ENCODE measurements around the gene SCD. TPM values are rescaled to one million over a fixed set of nuclear protein-coding genes. Genes with fewer than 3 reads are reported as not detected.

SCD gene
- total RNA-seq, 1 donor from 2014 or later: 589 TPM

DNA sequence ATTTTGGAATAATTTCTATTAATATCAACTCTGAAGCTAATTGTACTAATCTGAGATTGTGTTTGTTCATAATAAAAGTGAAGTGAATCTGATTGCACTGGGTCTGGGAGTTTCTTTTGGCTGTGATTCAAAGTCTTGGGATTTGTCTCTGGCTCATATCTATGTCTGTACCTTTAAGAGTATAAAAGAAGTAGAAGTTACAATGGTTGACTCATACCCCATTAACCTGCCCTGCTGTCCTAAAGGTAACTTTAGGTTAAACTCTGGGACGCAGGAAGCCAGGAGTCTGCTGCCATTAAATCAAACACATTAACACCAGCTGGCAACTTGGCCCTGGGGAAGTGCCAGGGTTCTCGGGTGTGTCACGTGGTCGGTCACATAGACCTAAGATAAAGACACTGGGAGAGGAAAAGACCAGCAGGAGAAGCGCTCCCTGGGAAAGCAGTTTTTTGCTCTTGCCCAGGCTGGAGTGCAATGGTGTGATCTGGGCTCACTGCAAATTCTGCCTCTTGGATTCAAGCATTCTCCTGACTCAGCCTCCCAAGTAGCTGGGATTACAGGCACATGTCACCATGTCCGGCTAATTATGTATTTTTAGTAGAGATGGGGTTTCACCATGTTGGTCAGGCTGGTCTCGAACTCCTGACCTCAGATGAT, 17.8 kb downstream of the SCD start:
- H3K36me3 Mint-ChIP-seq (ENCODE audit: unreplicated experiment): no peaks in the 10 kb centered on the region
- H3K9me3 Mint-ChIP-seq (ENCODE audit: unreplicated experiment): peaks cover 2% of the 10 kb centered on the region
- no peak overlapping the region for H3K4me3 Mint-ChIP-seq (ENCODE audit: unreplicated experiment)
- no peaks in the 10 kb centered on the region for H3K27me3 Mint-ChIP-seq (ENCODE audit: unreplicated experiment)
- peaks cover 10% of the 10 kb centered on the region for H3K4me1 Mint-ChIP-seq (ENCODE audit: low read depth, unreplicated experiment)
- DNase-seq: peak; percentile 39
- TF ChIP-seq, protein P1, sequence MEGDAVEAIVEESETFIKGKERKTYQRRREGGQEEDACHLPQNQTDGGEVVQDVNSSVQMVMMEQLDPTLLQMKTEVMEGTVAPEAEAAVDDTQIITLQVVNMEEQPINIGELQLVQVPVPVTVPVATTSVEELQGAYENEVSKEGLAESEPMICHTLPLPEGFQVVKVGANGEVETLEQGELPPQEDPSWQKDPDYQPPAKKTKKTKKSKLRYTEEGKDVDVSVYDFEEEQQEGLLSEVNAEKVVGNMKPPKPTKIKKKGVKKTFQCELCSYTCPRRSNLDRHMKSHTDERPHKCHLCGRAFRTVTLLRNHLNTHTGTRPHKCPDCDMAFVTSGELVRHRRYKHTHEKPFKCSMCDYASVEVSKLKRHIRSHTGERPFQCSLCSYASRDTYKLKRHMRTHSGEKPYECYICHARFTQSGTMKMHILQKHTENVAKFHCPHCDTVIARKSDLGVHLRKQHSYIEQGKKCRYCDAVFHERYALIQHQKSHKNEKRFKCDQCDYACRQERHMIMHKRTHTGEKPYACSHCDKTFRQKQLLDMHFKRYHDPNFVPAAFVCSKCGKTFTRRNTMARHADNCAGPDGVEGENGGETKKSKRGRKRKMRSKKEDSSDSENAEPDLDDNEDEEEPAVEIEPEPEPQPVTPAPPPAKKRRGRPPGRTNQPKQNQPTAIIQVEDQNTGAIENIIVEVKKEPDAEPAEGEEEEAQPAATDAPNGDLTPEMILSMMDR (IDR thresholded peaks at IDR 0.05; ENCODE audit: partially characterized antibody, unreplicated experiment): no peak
- peak overlapping the region; percentile 59 for H3K27ac Mint-ChIP-seq (ENCODE audit: unreplicated experiment)

DNA sequence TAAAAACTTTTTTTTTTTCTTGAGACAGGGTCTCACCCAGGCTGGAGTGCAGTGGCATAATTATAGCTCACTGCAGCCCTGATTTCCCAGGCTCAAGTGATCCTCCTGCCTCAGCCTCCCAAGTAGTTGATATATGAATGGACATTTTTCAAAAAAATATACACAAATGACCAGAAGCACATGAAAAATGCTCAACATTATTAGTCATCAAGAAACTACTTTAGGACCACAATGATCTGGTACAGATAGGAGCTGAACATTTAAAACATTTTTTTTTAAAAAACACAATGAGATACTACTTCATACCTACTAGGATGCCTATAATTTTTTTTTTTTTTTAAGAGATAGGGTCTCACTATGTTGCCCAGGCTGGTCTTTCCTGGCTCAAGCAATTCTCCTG, 21.7 kb downstream of the SCD start:
- Mint-ChIP-seq H3K9me3 (ENCODE audit: unreplicated experiment) (peaks cover 3% of the 10 kb centered on the region), H3K36me3 (ENCODE audit: unreplicated experiment) (no peaks in the 10 kb centered on the region), H3K27ac (ENCODE audit: unreplicated experiment) (no peak overlapping the region), H3K27me3 (ENCODE audit: unreplicated experiment) (peaks cover 3% of the 10 kb centered on the region), H3K4me1 (ENCODE audit: low read depth, unreplicated experiment) (peaks cover 22% of the 10 kb centered on the region), H3K4me3 (ENCODE audit: unreplicated experiment) (no peak overlapping the region)
- TF ChIP-seq, protein P1 (IDR thresholded peaks at IDR 0.05; ENCODE audit: partially characterized antibody, unreplicated experiment): no peak
- DNase-seq: no peak

DNA sequence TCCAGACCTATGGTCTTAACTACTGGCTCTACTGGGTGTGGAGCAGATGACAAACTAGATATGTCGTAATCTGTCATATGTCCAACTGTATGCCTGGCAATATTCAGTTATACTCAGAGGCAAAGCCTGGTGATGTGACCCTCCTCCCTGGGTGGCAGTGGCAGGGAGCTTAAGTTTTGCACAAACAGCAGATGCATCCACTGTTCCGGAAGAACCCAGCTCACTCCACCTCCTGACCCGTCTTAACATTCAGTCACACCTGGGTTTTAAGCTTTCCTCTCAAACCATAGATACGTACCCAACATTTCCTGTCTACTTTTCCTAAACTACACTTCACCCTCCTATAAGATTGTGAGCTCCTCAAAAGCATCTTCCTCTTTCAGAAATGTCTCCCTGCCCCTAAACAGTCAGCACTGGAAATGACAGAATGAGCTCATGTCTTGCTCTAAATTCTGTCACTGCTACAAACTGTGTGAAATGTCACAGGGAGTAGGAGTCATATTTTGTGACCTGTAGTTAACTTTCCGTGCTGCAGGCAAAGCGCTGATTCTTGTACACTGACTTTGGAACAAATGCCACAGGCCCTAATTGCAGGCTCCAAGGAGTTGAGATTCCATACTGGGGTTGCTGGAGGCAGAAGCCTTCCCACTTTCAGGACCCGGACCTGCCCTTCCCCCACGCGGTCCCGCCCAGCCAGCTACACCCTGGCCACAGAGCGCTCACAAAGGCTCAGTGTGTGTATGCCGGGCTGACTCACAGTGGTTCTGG, 23.9 kb downstream of the SCD start:
- peak; percentile 70 for DNase-seq

DNA sequence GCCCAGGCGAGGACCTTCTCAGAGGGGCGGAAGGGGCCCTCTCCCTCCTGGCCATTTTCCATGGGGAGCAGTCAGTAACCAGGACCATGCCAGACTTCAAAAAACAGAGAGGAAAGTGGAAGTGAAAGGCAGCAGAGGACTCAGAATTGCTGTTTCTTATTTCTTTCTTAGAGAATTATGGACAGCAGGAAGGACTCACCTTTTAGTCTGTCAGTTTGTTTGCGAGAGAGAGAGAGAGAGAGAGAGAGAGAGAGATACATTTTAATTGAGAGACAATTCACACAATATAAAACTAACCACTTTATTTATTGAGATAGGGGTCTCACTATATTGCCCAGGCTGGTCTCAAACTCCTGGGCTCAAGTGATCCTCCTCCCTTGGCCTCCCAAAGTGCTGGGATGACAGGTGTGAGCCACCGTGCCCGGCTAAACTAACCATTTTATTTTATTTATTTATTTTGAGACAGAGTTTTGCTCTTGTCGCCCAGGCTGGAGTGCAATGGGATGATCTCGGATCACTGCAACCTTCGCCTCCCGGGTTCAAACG, 24.5 kb downstream of the SCD start:
- Mint-ChIP-seq H3K36me3 (ENCODE audit: unreplicated experiment) (no peaks in the 10 kb centered on the region), H3K4me3 (ENCODE audit: unreplicated experiment) (peak overlapping the region; percentile 77), H3K9me3 (ENCODE audit: unreplicated experiment) (peaks cover 3% of the 10 kb centered on the region), H3K27ac (ENCODE audit: unreplicated experiment) (peak overlapping the region; percentile 96), H3K27me3 (ENCODE audit: unreplicated experiment) (peaks cover 3% of the 10 kb centered on the region), H3K4me1 (ENCODE audit: low read depth, unreplicated experiment) (peaks cover 17% of the 10 kb centered on the region)
- DNase-seq: no peak
- TF ChIP-seq, protein P1 (IDR thresholded peaks at IDR 0.05; ENCODE audit: partially characterized antibody, unreplicated experiment): no peak

More for the DNA sequence above, 23.9 kb downstream of the SCD start:
- peaks cover 3% of the 10 kb centered on the region for H3K27me3 Mint-ChIP-seq (ENCODE audit: unreplicated experiment)
- TF ChIP-seq, protein P1 (IDR thresholded peaks at IDR 0.05; ENCODE audit: partially characterized antibody, unreplicated experiment): no peak
- peak overlapping the region; percentile 77 for H3K4me3 Mint-ChIP-seq (ENCODE audit: unreplicated experiment)
- no peaks in the 10 kb centered on the region for H3K36me3 Mint-ChIP-seq (ENCODE audit: unreplicated experiment)
- H3K27ac Mint-ChIP-seq (ENCODE audit: unreplicated experiment): peak overlapping the region; percentile 96
- peaks cover 15% of the 10 kb centered on the region for H3K4me1 Mint-ChIP-seq (ENCODE audit: low read depth, unreplicated experiment)
- peaks cover 3% of the 10 kb centered on the region for H3K9me3 Mint-ChIP-seq (ENCODE audit: unreplicated experiment)

Data from glutamatergic neuron (in vitro differentiated cells).